ENCODE results near the gene RAB11FIP5. TPM values are rescaled to one million over a fixed set of nuclear protein-coding genes. Genes with fewer than 3 reads are reported as not detected.

RAB11FIP5 gene, protein sequence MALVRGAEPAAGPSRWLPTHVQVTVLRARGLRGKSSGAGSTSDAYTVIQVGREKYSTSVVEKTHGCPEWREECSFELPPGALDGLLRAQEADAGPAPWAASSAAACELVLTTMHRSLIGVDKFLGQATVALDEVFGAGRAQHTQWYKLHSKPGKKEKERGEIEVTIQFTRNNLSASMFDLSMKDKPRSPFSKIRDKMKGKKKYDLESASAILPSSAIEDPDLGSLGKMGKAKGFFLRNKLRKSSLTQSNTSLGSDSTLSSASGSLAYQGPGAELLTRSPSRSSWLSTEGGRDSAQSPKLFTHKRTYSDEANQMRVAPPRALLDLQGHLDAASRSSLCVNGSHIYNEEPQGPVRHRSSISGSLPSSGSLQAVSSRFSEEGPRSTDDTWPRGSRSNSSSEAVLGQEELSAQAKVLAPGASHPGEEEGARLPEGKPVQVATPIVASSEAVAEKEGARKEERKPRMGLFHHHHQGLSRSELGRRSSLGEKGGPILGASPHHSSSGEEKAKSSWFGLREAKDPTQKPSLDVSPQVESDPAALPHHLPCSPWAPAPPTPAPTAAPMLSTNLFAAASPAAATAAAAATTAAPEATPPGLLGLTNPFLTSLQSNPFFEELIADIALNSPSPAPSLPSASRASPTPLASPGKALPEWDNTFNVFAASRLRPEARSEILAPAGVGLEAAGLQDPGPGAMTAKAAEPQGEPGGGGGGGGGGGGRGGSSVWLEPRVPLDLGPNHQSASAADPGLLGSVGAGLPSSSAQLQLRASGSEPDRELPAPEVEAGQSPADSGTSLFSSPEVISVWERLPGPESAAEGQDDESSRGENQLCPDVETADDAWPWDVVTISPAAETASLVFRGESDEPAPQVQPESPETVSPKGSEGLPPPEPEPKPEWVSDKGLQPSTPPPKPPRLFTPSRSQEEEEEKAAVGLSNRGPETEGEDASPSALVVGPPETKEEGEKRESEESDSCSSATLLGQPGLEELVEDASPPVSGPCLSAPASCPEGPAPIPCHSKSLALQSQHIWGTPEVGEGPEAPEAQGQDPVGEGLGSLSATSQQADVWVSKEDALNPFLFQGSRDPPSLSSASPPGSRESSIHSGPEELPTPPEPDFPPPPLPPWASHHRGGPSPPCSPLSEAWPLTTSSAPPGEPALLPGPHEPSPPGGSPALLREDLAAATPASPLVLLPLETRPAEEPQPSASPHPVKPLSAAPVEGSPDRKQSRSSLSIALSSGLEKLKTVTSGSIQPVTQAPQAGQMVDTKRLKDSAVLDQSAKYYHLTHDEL (N-terminal part only)
- total RNA-seq: 10 to 100 TPM; 13.4 to 17.6 (median 16.2) TPM
- 10 to 100 TPM; 10.1 to 12.4 TPM for polyA plus RNA-seq

GRCh38 chr2:73112913-73113854, at the start of gene RAB11FIP5:
TSS of gene RAB11FIP5 (minus strand) at chr2:73112948. CDS start at chr2:73112777, 171 bp downstream.
- Histone ChIP-seq H3K27me3 (no peaks in the 10 kb centered on the region), H3K4me3 (peak within 1 kb of the TSS; percentile 71 to 90 (median 83)), H3K36me3 (no peaks in the 10 kb centered on the region), H3K4me1 (peaks cover 0 to 12% (median 0%) of the 10 kb centered on the region in 3 donors), H3K27ac (peak within 1 kb of the TSS; percentile 80 to 86 (median 85)), H3K9me3 (no peaks in the 10 kb centered on the region)
- TF ChIP-seq, protein P1, sequence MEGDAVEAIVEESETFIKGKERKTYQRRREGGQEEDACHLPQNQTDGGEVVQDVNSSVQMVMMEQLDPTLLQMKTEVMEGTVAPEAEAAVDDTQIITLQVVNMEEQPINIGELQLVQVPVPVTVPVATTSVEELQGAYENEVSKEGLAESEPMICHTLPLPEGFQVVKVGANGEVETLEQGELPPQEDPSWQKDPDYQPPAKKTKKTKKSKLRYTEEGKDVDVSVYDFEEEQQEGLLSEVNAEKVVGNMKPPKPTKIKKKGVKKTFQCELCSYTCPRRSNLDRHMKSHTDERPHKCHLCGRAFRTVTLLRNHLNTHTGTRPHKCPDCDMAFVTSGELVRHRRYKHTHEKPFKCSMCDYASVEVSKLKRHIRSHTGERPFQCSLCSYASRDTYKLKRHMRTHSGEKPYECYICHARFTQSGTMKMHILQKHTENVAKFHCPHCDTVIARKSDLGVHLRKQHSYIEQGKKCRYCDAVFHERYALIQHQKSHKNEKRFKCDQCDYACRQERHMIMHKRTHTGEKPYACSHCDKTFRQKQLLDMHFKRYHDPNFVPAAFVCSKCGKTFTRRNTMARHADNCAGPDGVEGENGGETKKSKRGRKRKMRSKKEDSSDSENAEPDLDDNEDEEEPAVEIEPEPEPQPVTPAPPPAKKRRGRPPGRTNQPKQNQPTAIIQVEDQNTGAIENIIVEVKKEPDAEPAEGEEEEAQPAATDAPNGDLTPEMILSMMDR (IDR thresholded peaks at IDR 0.05): no peak
- FAIRE-seq: no peak
- DNase-seq: peak; percentile 72 to 91 (median 83)
- peak; percentile 68 to 89 (median 84) for ATAC-seq
- intact Hi-C loops (cut with DNase I): no loop called here
- WGBS, 2 donors: 2% methylated on average over 52 to 93 of the region's 93 CpGs

DNA sequence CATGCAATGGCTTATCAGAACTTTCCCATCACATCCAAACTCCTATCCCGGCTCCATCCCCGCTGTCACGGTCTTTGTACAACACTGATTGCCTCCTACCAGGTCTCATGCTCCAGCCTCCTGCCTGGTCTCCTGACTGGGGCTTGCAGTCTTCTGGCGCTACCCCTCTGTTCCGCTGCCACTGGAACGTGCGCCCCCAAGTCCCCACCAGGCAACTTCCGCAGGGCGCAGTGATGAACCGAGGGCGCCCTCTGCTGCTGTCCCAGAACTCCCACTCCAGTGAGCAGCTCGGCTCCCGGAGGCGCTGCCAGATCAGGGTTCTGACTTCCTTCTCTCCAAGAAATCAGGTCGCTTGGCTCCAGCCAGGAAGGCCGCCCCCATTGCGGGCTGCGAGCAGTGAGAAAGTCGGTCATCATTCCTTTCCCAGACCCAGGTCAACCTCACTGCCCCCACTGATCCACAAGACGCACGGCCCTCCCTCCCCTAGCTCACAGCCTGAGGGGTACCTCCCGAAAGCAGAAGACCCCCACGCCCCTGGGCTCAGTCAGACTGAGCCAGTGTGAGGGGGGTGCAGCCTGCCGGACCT, 43.9 kb upstream of the RAB11FIP5 start:
- H3K27ac ChIP-seq: no peak overlapping the region
- H3K27me3 ChIP-seq: no peaks in the 10 kb centered on the region
- TF ChIP-seq, protein P1 (IDR thresholded peaks at IDR 0.05): peak in 3 of 4 donors; percentile 45 to 61 (median 52)
- peak; percentile 63 to 99 (median 93) for ATAC-seq
- WGBS, 2 donors: 8 to 11% methylated on average over 24 of the region's 24 CpGs
- intact Hi-C loops (cut with DNase I): loop anchor here in 1 of 3 donors (5.0 kb wide), 1 partner anchor 69 kb away; no protein-coding TSS in a partner anchor
- H3K9me3 ChIP-seq: no peaks in the 10 kb centered on the region
- no peak overlapping the region for H3K4me3 ChIP-seq
- H3K36me3 ChIP-seq: no peaks in the 10 kb centered on the region
- no peak for FAIRE-seq
- DNase-seq: peak; percentile 36 to 85 (median 60)
- H3K4me1 ChIP-seq: no peaks in the 10 kb centered on the region

- no peak overlapping the region for H3K27ac ChIP-seq
- H3K4me1 ChIP-seq: no peaks in the 10 kb centered on the region
- H3K27me3 ChIP-seq: no peaks in the 10 kb centered on the region
- intact Hi-C loops (cut with DNase I): loop anchor here in 1 of 3 donors (10.0 kb wide), 1 partner anchor 58 kb away; no protein-coding TSS in a partner anchor
- no peak for ATAC-seq
- DNase-seq: no peak
- no peak overlapping the region for H3K4me3 ChIP-seq
- FAIRE-seq: no peak
- H3K36me3 ChIP-seq: no peaks in the 10 kb centered on the region
- TF ChIP-seq, protein P1 (IDR thresholded peaks at IDR 0.05): no peak
- WGBS, 2 donors: 76 to 79% methylated on average over 2 of the region's 2 CpGs
- H3K9me3 ChIP-seq: no peaks in the 10 kb centered on the region
These were observed 30.2 kb upstream of the RAB11FIP5 start for GRCh38 chr2:73142937-73143336.

Measured in pancreas (tissue), 10 donors.